ENCODE measurements around the gene CCS.
"Not testable (repeated sequence)": the region's sequence is repeated elsewhere in the genome, so short reads cannot be mapped to it uniquely, and the experiment has no call there.

Gene CCS

GRCh38 chr11:66561178-66561974 lies 31.6 kb upstream of the CCS start:
- in situ Hi-C loops (cut with HindIII; ENCODE audit: low sequenced_read_pairs), result no loop called here

GRCh38 chr11:66561975-66562248 lies 31.1 kb upstream of the CCS start:
- in situ Hi-C loops (cut with HindIII; ENCODE audit: low sequenced_read_pairs), result no loop called here

- in situ Hi-C loops (cut with HindIII; ENCODE audit: low sequenced_read_pairs), result no loop called here
Observed at GRCh38 chr11:66562275-66562674, 30.7 kb upstream of the CCS start.

- in situ Hi-C loops (cut with HindIII; ENCODE audit: low sequenced_read_pairs), result no loop called here
Observed at GRCh38 chr11:66562907-66563583, 29.9 kb upstream of the CCS start.

GRCh38 chr11:66563832-66564231 lies 29.2 kb upstream of the CCS start:
- in situ Hi-C loops (cut with HindIII; ENCODE audit: low sequenced_read_pairs), result no loop called here

GRCh38 chr11:66564538-66564937 lies 28.4 kb upstream of the CCS start:
- in situ Hi-C loops (cut with HindIII; ENCODE audit: low sequenced_read_pairs), result no loop called here

GRCh38 chr11:66564984-66565383 lies 28.0 kb upstream of the CCS start:
- in situ Hi-C loops (cut with HindIII; ENCODE audit: low sequenced_read_pairs), result no loop called here

- in situ Hi-C loops (cut with HindIII; ENCODE audit: low sequenced_read_pairs), result no loop called here
Observed at GRCh38 chr11:66566221-66566620, 26.8 kb upstream of the CCS start.

- in situ Hi-C loops (cut with HindIII; ENCODE audit: low sequenced_read_pairs), result no loop called here
Observed at GRCh38 chr11:66567787-66568123, 25.2 kb upstream of the CCS start.

- in situ Hi-C loops (cut with HindIII; ENCODE audit: low sequenced_read_pairs), result no loop called here
Observed at GRCh38 chr11:66568124-66568916, 24.7 kb upstream of the CCS start, which contains the start of gene CTSF. Gene CTSF (minus strand): TSS chr11:66568606. CDS start chr11:66568486, 120 bp downstream.

GRCh38 chr11:66569076-66569475 lies 23.9 kb upstream of the CCS start:
- in situ Hi-C loops (cut with HindIII; ENCODE audit: low sequenced_read_pairs), result no loop called here

GRCh38 chr11:66570079-66570849 lies 22.7 kb upstream of the CCS start:
- in situ Hi-C loops (cut with HindIII; ENCODE audit: low sequenced_read_pairs), result no loop called here

- in situ Hi-C loops (cut with HindIII; ENCODE audit: low sequenced_read_pairs), result no loop called here
Observed at GRCh38 chr11:66570850-66571180, 22.2 kb upstream of the CCS start.

GRCh38 chr11:66579017-66579606 lies 13.9 kb upstream of the CCS start:
- in situ Hi-C loops (cut with HindIII; ENCODE audit: low sequenced_read_pairs), result no loop called here

- in situ Hi-C loops (cut with HindIII; ENCODE audit: low sequenced_read_pairs), result no loop called here
Observed at GRCh38 chr11:66580803-66581202, 12.2 kb upstream of the CCS start.

- in situ Hi-C loops (cut with HindIII; ENCODE audit: low sequenced_read_pairs), result no loop called here
Observed at GRCh38 chr11:66581261-66581660, 11.7 kb upstream of the CCS start.

GRCh38 chr11:66582565-66583147 lies 10.3 kb upstream of the CCS start:
- in situ Hi-C loops (cut with HindIII; ENCODE audit: low sequenced_read_pairs), result not testable (repeated sequence)

- in situ Hi-C loops (cut with HindIII; ENCODE audit: low sequenced_read_pairs), result not testable (repeated sequence)
Observed at GRCh38 chr11:66585447-66585846, 7.5 kb upstream of the CCS start.

- in situ Hi-C loops (cut with HindIII; ENCODE audit: low sequenced_read_pairs), result no loop called here
Observed at GRCh38 chr11:66586136-66586535, 6.8 kb upstream of the CCS start.

- in situ Hi-C loops (cut with HindIII; ENCODE audit: low sequenced_read_pairs), result not testable (repeated sequence)
Observed at GRCh38 chr11:66589315-66589714, 3.7 kb upstream of the CCS start.
